Endometrium (tissue), 2 donors: ENCODE data around the gene DIO1.
"Not testable (repeated sequence)": the region's sequence is repeated elsewhere in the genome, so short reads cannot be mapped to it uniquely, and the experiment has no call there.

Source experiments
- FAIRE-seq: peaks from 2 replicates; lab custom pipeline; 2012; peaks lifted over from hg19 to GRCh38; lab: Jason Lieb, UNC
- donor health status: control.
- donor health status: control.

Gene DIO1

GRCh38 chr1:53893999-53894636 is at the start of gene DIO1:
DIO1 (plus strand) TSS chr1:53894187; CDS start chr1:53894211, 24 bp downstream.
- no peak for FAIRE-seq

- no peak for FAIRE-seq
These were observed 46.0 kb upstream of the DIO1 start for GRCh38 chr1:53847980-53848379.

GRCh38 chr1:53850082-53850673 is 43.8 kb upstream of the DIO1 start:
- FAIRE-seq = no peak

GRCh38 chr1:53851571-53852285 is 42.3 kb upstream of the DIO1 start:
- no peak for FAIRE-seq

- no peak for FAIRE-seq
These were observed 33.0 kb upstream of the DIO1 start for GRCh38 chr1:53860967-53861411.

DNA sequence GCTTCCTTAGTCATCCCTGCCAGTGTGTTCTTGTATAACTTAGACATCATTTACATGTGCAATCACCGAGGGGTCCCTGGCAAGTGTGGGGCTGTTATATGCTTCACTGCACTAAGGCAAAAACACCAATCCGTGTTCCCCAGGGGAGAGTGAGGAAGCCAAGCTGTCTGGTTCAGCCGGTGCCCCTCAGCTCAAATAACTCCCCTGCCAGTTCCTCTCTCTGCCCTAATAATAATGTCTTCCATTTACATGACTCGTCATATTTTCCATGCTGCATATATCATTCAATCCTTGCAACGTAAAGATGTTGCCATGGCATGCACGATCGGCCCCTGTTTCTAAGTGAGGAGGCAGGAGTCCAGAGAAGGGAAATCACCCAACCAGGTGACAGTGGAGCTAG is 31.5 kb upstream of the DIO1 start:
- no peak for FAIRE-seq

DNA sequence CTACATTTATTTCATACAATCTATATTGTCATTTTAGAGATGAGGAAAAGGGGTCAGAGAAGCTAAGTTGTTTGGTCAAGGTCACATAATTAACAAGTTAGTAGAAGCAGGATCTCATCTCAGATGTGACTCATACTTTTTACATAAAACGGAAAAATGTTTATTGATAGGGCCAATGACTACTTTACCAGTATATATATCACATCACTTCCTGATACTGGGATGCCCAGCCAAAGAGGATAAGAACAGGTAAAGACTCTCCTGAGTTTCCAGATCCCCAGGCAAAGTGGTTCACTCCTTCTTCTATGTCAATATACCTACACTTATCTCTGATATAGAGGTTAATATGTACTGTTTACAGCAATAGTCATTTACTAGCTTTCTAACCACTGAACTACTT is 25.4 kb upstream of the DIO1 start:
- no peak for FAIRE-seq

DNA sequence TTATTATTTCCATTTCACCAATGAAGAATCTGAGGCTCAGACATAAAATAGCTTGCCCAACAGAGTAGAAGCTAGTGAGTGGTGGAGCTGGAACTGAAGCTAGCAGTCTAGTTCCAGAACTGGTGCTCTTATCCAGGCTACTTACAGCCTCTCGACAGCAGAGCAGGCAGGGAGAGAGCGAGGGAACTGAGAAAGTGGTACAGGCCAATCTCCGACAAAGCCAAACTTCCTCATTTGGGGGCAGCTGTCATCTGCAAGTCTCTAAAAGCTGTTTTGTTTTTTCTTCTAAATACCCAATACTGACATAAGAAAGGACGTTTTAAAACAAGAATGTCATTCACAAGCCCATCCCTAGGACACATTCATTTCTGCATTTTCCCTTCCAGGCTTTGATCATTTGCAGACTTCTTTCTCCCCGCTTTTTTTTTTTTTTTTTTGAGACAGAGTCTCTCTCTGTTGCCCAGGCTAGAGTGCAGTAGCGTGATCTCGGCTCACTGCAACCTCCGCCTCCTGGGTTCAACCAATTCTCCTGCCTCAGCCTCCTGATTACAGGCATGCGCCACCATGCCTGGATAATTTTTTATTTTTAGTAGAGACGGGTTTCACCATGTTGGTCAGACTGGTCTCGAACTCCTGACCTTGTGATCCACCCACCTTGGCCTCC is 24.4 kb upstream of the DIO1 start:
- FAIRE-seq = no peak

DNA sequence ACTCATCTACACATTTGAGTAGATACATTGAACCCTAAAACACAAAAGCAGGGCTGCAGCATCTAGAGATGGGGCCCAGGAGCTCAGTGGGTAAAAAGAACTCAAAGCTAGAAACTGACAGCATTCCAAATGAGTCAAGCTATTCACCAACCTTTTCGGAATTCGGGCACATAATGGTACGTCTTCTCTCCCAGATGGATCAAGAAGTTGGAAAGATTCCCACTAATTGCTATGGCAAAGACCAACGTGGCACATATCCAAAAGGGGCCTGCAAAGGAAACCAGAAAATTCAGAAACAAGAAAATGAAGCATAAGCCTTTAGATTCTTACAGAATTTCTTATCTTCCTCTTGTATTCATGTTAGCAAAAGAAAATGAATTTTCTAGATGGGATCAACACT is 22.8 kb upstream of the DIO1 start:
- FAIRE-seq = no peak

- no peak for FAIRE-seq
These were observed 22.1 kb upstream of the DIO1 start for GRCh38 chr1:53871773-53872484.

DNA sequence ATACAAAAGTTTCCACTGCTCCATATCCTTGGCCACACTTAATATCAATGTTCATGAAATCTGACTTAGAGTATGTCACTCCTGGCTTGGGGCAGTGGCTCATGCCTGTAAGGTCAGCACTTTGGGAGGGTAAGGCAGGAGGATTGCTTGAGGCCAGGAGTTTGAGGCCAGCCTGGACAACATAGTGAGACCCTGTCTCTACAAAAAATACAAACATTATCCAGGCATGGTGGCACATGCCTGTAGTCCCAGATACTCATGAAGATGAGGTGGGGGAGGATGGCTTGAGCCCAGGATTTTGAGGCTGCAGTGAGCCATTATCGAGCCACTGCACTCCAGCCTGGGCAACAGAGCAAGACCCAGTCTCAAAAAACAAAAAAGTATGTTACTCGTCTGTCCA is 18.8 kb upstream of the DIO1 start:
- FAIRE-seq = not testable (repeated sequence)

- peak; percentile 59 for FAIRE-seq
These were observed 15.4 kb upstream of the DIO1 start for GRCh38 chr1:53878492-53879105.

DNA sequence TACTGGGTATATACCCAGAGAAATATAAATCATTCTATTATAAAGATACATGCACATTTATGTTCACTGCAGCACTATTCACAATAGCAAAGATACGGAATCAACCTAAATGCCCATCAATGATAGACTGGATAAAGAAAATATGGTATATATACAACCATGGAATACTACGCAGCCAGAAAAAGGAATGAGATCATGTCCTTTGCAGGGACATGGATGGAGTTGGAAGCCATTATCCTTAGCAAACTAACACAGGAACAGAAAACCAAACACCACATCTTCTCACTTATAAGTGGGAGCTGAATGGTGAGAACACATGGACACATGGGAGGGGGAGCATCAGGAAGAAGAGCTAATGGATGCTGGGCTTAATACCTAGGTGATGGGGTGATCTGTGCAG is 12.1 kb upstream of the DIO1 start:
- not testable (repeated sequence) for FAIRE-seq

DNA sequence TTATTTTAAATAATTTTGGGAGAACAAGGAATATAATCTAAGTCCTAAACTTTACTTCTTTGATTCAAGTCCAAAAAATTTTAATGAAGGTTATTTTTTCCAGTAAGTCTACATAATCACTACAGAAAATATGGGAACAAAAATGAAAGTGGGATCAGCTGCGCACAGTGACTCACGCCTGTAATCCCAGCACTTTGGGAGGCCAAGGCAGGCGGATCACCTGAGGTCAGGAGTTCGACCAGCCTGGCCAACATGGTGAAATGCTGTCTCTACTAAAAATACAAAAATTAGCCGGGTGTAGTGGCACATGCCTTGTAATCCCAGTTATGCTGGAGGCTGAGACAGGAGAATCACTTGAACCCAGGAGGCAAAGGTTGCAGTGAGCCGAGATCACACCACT is 10.4 kb upstream of the DIO1 start:
- not testable (repeated sequence) for FAIRE-seq

DNA sequence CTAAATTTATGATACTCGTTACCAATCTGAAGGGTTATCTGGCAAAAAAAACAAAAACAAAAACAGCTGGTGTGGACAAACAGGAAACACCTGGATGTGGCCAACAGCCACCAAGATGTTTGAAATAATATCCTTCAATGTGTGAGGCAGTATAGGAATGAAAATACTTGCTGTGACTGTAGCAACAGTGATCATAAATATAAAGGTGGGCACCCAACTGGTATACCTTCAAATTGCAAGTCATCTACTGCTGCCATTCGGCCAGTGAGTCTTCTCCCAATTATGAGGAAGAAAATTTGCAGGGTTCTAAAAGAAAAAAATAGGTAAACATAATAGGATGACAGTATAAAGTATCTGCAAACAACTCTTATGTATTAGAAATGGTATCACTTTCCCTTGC is 5.3 kb upstream of the DIO1 start:
- FAIRE-seq = no peak

- FAIRE-seq = peak; percentile 26
These were observed 4.4 kb upstream of the DIO1 start, which contains the start of gene YIPF1 for GRCh38 chr1:53889304-53890298. YIPF1 (minus strand) TSS chr1:53889797; CDS start chr1:53888937, 860 bp downstream.

DNA sequence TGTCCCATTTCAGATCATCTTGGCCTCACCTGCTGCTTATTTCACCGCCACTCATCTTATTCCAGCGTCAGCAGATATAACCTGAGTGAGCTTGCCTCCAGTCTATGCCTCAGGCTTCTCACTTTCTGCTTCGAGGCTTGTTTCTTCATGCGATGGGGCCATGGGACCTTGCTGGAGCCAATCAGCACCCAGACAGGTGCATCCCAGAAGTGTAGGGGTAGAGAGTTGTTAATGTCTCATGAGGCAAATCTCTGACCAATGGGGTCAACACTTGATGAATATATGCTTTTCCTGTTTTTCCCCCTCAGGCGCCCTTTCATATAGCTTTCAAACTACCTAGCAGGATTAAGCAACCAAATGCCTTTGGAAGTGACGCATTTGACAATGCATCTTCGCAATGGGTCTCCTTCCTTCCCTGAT is 3.5 kb upstream of the DIO1 start:
- FAIRE-seq = no peak

DNA sequence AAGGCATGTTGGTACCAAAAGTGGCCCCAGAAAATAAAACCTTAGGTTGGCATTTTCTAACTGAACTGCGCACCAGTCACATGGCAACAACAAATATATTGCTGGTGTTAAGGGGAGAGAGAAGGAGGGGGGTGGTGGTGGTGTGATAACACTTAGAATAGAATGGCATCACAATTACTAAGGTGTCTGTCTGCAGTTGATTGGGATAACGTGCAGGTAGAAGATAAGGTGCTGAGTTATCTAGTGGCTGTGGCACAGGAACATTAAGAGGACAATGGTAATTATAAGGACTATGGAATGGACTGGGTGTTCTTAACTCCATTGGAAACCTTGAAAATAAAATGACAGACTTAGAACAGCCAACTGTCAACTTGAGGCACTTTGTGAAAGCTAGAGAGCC is 3.0 kb upstream of the DIO1 start:
- no peak for FAIRE-seq

DNA sequence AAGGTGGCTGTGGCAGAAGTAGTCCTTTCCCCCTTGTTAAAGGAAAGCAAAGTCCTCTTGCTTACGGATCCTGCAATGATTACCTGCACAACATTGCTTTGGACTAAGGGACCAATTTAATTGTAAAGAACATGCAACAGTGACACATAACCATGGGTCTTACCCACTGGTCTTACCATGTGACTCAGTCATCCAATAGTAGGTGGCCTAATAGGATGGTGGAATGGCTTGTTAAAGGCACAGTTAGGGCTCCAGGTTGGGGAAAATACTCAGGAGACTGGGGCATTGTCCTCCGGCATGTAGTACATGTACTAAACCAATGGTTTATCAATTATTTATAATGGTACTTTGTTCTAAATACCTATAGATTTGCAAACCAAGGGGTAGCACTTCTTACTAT is 2.3 kb upstream of the DIO1 start:
- no peak for FAIRE-seq

GRCh38 chr1:53892911-53893310 is 1.1 kb upstream of the DIO1 start:
- FAIRE-seq = no peak
